ENCODE results near the gene FOXP3. TPM values are rescaled to one million over a fixed set of nuclear protein-coding genes. Genes with fewer than 3 reads are reported as not detected.

The FOXP3 gene
- total and polyA plus RNA-seq, 8 donors = 0.29 to 1.0 (median 0.50) TPM

- Histone ChIP-seq H3K9me3 (no peaks in the 10 kb centered on the region), H3K4me3 (no peak overlapping the region), H3K4me1 (no peaks in the 10 kb centered on the region), H3K27ac (no peak overlapping the region), H3K27me3 (no peaks in the 10 kb centered on the region), H3K36me3 (no peaks in the 10 kb centered on the region)
- peak; percentile 52 to 67 for TF ChIP-seq CTCF (IDR thresholded peaks at IDR 0.05)
- intact Hi-C loops (cut with DNase I) = no loop called here
- DNase-seq (peak in 3 of 4 donors; percentile 44 to 73 (median 52)), ATAC-seq (peak; percentile 95)
These were observed 27.3 kb upstream of the FOXP3 start for GRCh38 chrX:49291615-49292337.

GRCh38 chrX:49290215-49290614 is 25.7 kb upstream of the FOXP3 start:
- TF ChIP-seq CTCF (IDR thresholded peaks at IDR 0.05) = no peak
- H3K27ac ChIP-seq = no peak overlapping the region
- ATAC-seq (no peak), DNase-seq (no peak)
- H3K4me1 ChIP-seq = no peaks in the 10 kb centered on the region
- no peaks in the 10 kb centered on the region for H3K27me3 ChIP-seq
- no peaks in the 10 kb centered on the region for H3K9me3 ChIP-seq
- no peak overlapping the region for H3K4me3 ChIP-seq
- no peaks in the 10 kb centered on the region for H3K36me3 ChIP-seq
- intact Hi-C loops (cut with DNase I) = no loop called here

GRCh38 chrX:49287665-49288064 is 23.2 kb upstream of the FOXP3 start:
- no peak for TF ChIP-seq CTCF (IDR thresholded peaks at IDR 0.05)
- DNase-seq = no peak
- H3K27ac ChIP-seq = no peak overlapping the region
- no peak overlapping the region for H3K4me3 ChIP-seq
- no peak for ATAC-seq
- H3K27me3 ChIP-seq = no peaks in the 10 kb centered on the region
- H3K9me3 ChIP-seq = no peaks in the 10 kb centered on the region
- H3K4me1 ChIP-seq = no peaks in the 10 kb centered on the region
- H3K36me3 ChIP-seq = no peaks in the 10 kb centered on the region
- intact Hi-C loops (cut with DNase I) = no loop called here

- H3K4me3 ChIP-seq = no peak overlapping the region
- H3K4me1 ChIP-seq = no peaks in the 10 kb centered on the region
- TF ChIP-seq CTCF (IDR thresholded peaks at IDR 0.05) = no peak
- intact Hi-C loops (cut with DNase I) = no loop called here
- no peak for DNase-seq
- H3K27ac ChIP-seq = no peak overlapping the region
- no peaks in the 10 kb centered on the region for H3K27me3 ChIP-seq
- no peaks in the 10 kb centered on the region for H3K9me3 ChIP-seq
- ATAC-seq = no peak
- no peaks in the 10 kb centered on the region for H3K36me3 ChIP-seq
These were observed 22.1 kb upstream of the FOXP3 start for GRCh38 chrX:49286581-49286980.

- Histone ChIP-seq H3K27ac (no peak overlapping the region), H3K27me3 (no peaks in the 10 kb centered on the region), H3K4me3 (no peak overlapping the region), H3K4me1 (no peaks in the 10 kb centered on the region), H3K9me3 (no peaks in the 10 kb centered on the region), H3K36me3 (no peaks in the 10 kb centered on the region)
- DNase-seq (no peak), ATAC-seq (no peak)
- intact Hi-C loops (cut with DNase I) = no loop called here
- no peak for TF ChIP-seq CTCF (IDR thresholded peaks at IDR 0.05)
These were observed 21.6 kb upstream of the FOXP3 start for GRCh38 chrX:49286136-49286535.

Data from left lung (tissue), 10 donors.